Measurements from ENCODE around the gene TAOK3.
A peak's percentile ranks its signal among the peaks of the same experiment; 100 is the strongest.

TAOK3 gene

DNA sequence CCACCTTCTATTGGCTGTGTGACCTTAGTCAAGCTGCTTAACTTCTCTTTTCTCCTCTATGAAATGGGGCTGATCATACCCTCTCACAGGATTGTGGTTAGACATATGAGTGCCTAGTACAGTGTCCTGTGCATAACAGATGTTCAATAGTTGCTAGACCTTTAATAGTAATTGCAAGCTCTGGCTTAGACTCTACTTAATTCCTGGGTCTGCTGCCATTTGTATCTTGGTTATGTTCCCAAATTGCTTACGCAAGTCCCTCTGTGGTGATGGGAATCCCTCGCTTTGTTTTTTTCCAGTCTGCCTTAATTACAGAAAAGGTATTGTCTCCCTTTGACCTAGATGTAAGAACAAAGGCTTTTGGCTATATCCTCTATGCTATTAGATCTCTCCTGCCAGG lies 18.7 kb upstream of the TAOK3 start:
- POLR2A ChIA-PET: no interaction called here
- CTCF ChIA-PET: interaction anchor here (1.3 to 11.8 kb wide), 3 partner anchors 14 to 74 kb away, joined by 3 to 89 read pairs (median 11); partner anchors contain the start of gene SUDS3
- TF ChIP-seq, protein P1, sequence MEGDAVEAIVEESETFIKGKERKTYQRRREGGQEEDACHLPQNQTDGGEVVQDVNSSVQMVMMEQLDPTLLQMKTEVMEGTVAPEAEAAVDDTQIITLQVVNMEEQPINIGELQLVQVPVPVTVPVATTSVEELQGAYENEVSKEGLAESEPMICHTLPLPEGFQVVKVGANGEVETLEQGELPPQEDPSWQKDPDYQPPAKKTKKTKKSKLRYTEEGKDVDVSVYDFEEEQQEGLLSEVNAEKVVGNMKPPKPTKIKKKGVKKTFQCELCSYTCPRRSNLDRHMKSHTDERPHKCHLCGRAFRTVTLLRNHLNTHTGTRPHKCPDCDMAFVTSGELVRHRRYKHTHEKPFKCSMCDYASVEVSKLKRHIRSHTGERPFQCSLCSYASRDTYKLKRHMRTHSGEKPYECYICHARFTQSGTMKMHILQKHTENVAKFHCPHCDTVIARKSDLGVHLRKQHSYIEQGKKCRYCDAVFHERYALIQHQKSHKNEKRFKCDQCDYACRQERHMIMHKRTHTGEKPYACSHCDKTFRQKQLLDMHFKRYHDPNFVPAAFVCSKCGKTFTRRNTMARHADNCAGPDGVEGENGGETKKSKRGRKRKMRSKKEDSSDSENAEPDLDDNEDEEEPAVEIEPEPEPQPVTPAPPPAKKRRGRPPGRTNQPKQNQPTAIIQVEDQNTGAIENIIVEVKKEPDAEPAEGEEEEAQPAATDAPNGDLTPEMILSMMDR (IDR thresholded peaks at IDR 0.05; ENCODE audit: control extremely low read depth, extremely low read depth, low read depth, missing control alignments): no peak
- no peak for DNase-seq (ENCODE audit: extremely low spot score)

DNA sequence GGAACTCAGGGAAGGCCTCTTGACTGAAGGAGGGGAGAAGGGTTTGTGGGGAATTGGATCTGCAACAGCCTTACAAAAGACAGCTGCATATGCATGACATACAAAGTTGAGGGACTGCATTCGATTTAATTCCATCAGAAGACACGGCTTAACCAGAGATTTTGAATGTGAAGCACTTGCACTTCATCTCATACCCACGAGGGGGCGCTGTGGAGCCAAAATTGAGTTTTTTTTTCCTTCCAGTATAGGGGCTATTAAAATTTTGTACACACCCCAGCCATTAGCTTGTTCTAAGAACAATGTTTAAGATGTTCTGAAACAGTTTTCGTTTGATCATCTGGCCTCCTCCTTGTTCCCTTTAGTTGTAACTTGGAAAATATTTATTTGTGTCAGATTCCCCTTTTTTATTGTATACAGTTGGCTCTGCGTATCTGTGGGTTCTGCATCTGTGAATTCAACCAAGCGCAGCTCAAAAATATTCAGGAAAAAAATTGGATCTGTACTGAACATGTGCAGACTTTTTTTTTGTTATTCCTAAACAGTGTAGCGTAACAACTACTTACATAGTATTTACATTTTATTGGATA lies 5.3 kb upstream of the TAOK3 start:
- CTCF ChIA-PET: interaction anchor here (0.6 to 5.2 kb wide), 29 partner anchors 9 to 1170 kb away, joined by 3 to 142 read pairs (median 10); partner anchors contain the start of gene PEBP1
- TF ChIP-seq, protein P1 (IDR thresholded peaks at IDR 0.05; ENCODE audit: control extremely low read depth, extremely low read depth, low read depth, missing control alignments): peak; percentile 81
- POLR2A ChIA-PET: no interaction called here

DNA sequence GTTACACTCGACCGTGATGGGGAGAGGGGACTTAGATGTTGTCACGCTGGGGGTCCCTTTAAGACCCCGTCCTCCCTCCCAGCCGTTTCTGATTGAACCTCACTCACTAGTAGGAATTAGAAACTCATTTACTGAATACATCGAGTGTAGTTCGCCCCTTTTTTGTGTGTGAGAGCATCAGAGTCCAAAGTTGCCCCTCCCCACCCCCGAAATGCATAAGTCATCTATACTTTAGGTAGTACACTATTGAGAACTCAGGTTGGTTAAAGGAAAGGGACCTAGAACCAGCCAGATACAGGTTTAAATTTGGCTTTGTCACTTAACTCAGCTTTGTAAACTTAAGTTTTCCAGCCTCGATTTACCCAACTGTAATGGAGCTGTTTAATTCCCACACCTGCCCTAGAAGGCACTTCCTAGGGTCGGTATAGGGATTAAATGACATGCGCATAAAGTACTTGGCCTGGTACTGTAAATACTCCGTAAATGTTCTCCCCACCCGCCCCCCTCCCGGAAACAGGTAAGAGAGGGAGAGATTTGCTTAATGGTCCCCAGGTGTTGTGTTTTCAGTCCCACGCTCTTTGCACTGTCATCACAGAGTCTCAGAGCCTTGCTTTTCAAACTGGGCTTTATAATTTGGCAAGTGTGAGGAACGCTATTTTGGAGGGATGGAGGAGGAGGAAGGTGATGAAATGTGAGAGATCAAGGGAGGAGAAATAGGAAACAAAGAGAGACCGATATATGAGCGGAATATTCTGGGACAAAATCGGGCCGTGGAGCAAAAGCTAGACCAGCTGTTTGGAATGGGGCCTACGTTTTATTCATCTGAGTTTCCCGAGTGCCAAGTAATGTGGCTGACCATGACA lies 4.5 kb upstream of the TAOK3 start:
- ChIA-PET POLR2A (interaction anchor here (0.6 to 0.8 kb wide), 2 partner anchors 241 to 321 kb away, joined by 3 read pairs; partner anchors contain the start of gene PEBP1), CTCF (interaction anchor here (0.6 to 5.2 kb wide), 54 partner anchors 10 to 1177 kb away, joined by 3 to 142 read pairs (median 6); partner anchors contain the start of gene PEBP1)
- TF ChIP-seq, protein P1 (IDR thresholded peaks at IDR 0.05; ENCODE audit: control extremely low read depth, extremely low read depth, low read depth, missing control alignments): no peak
- DNase-seq (ENCODE audit: extremely low spot score): peak; percentile 23

More for the DNA sequence above, 5.3 kb upstream of the TAOK3 start:
- peak; percentile 70 for DNase-seq (ENCODE audit: extremely low spot score)

DNA sequence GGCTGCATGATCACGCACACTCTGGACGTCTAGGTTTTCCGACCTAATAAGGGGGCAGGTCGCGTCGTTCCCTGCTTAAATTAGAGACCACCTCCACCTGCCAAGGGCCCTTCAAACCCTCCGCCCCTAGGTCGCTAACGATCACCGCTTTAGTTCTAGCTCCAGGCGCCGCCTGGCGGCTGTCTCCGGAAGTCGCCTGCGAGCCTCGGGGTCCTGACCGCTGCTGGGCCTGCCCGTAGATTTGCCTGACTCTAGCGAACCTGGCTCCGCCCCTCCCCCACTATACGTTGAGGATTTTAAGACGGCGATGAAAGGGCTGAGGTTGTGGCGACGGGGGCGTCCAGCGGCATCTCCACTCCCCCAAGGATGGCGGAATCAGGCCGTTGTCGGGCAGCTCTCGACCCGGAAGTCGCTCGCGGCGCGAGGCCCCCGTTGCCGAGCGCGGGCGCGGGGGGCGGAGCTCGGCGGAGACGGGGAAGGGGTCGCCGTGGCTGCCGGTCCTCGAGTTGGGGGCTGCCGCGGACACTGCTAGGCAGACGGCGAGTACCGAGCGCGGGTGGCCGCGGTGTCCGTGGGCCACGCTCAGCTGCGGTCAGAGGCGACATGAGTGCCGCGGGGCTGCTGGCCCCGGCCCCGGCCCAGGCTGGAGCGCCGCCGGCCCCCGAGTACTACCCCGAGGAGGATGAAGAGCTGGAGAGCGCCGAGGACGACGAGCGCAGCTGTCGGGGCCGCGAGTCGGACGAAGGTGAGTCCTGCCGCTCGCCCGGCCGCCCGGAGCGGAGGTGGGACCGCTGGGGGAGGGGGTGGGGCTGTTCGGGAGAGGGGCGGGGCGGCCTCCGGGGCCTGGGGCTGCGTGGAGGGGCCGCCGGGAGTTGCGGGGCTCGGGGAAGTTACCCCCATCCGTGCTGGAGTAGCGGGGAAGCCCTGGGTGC lies 3.6 kb upstream of the TAOK3 start, which contains the start of gene SUDS3:
TSS of gene SUDS3 (plus strand) at position 467 of the 932 bp plus-strand sequence. CDS start at position 604, 137 bp downstream.
- peak; percentile 85 for DNase-seq (ENCODE audit: extremely low spot score)
- CTCF ChIA-PET: interaction anchor here (0.6 to 5.2 kb wide), 79 partner anchors 9 to 1730 kb away, joined by 3 to 142 read pairs (median 5); partner anchors contain the start of gene PEBP1
- POLR2A ChIA-PET: interaction anchor here (0.6 to 1.2 kb wide), 6 partner anchors 11 to 498 kb away, joined by 3 to 4 read pairs (median 3); partner anchors contain the start of gene PEBP1
- TF ChIP-seq, protein P1 (IDR thresholded peaks at IDR 0.05; ENCODE audit: control extremely low read depth, extremely low read depth, low read depth, missing control alignments): peak; percentile 95

DNA sequence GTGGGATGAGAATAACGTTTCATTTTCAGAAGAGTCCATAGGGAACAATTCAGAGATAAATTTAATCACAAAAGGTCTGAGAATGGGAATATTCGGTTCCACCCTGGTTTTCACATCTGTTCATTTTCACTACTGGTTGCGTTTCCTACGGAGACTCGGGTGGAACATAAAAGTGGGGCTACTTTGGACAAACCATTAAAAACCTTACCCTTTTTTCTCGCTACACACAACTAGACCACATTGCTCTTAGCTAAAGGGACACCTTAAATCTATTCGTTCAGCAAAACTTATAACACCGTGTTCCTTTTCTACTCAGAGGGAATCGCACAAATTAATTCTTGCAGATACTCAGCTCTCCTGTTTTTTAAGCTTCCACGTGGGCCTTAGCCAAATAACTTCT lies 2.6 kb upstream of the TAOK3 start:
- DNase-seq (ENCODE audit: extremely low spot score): no peak
- TF ChIP-seq, protein P1 (IDR thresholded peaks at IDR 0.05; ENCODE audit: control extremely low read depth, extremely low read depth, low read depth, missing control alignments): no peak
- ChIA-PET POLR2A (interaction anchor here (0.6 to 1.2 kb wide), 3 partner anchors 17 to 232 kb away, joined by 3 to 4 read pairs (median 3); no protein-coding TSS in a partner anchor), CTCF (interaction anchor here (0.7 to 5.2 kb wide), 55 partner anchors 10 to 1307 kb away, joined by 3 to 142 read pairs (median 6); partner anchors contain the start of gene PEBP1)

Data from GM10248 (cell line).